Amniotic stem cell (primary cell): ENCODE results near the gene FMNL2.

Source experiments
- DNase-seq: peaks from one replicate; lab custom pipeline; 2025; lab: John Stamatoyannopoulos, UW

Gene FMNL2

DNA sequence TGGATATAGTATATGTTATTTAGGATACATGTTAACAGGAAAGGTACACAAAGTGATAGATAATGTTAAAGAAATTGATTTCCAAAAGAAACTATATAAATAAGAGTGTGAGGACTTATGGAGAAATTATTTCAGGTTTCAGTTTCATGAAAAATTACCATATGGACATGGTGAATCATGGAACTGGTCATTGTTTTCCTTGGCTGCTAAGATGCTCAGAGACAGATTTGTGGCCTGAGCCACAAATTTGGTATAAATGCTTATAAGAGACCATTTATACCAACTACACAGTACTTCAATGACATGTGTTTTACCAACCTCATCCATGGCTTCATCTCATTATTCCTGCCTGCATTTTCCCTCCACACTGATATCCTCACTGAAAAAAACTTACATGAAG is 188.1 kb downstream of the FMNL2 start:
- DNase-seq, result no peak

DNA sequence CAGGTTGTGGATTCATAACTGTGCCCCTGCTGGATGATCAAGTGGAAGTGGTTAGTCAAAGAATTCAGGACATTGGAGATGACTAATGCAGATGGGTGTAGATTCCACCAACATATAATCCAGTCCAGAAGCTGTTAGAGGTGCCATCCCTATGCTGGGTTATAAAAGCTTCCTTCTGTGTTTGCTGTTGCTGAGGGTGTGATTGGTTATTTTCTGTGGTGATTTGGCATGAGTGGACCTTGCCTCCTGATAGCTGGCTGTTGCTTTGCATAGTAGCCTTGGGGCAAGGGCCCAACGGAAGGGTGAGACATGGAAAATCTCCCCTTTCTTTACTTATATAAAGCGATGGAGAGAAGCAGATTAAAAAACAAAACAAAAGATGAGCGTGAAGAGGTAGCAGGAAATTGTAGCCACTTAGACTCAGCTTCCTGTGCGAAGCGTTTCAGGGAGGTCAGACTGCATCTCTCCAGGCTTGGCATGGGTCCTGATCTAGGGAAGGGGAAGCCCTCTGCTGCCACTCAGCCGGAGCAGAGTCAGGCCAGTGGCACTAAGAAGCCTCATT is 190.4 kb downstream of the FMNL2 start:
- no peak for DNase-seq

DNA sequence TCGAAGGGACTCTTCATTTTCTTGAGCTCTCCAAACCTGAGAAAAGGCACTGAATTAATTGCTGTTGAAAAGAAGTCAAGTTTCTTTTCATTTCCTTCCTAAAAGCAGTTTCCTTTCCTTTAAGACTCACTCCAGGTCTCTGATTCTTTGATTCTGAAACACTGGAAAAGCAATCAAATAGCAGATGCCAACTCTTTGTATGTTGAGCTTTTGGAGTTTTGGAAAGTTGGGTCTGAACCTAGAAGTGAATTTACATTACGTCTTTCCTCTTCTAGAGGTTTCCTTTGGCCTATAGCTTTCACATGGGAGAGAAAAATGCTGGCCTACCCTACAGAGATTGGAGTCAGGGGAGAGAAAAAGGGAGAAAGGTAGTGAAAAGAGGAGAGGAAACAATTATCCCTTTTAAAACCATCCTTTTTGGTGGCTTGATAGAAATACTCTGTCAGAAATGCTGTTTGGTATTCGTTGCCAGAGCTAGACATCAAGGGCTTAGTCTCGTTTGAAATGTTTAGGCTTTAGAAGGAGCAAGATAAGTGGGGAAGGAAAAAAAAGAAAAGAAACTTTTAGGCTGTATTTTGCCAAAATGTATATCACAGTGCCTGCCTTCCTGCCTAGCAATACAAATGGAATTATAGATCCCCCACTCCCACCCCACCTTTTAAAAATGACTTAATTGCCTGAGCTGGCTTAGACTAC is 194.6 kb downstream of the FMNL2 start:
- no peak for DNase-seq

DNA sequence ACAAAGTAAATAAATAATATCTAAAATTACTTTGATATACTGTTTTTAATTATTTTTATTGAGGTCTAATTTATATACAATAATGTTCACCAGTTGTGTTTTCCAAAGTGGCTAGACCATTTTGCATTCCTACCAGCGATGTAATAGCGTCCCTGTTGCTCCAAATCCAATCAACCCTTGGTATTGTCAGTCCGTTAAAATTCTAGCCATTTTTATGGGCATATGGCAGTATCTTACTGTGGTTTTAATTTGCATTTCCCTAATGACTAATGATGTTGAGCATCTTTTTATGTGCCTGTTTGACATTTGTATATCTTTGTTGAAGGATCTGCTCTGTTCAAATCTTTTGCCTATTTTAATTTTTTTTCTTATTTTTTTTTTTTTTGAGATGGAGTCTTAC is 197.3 kb downstream of the FMNL2 start:
- no peak for DNase-seq

DNA sequence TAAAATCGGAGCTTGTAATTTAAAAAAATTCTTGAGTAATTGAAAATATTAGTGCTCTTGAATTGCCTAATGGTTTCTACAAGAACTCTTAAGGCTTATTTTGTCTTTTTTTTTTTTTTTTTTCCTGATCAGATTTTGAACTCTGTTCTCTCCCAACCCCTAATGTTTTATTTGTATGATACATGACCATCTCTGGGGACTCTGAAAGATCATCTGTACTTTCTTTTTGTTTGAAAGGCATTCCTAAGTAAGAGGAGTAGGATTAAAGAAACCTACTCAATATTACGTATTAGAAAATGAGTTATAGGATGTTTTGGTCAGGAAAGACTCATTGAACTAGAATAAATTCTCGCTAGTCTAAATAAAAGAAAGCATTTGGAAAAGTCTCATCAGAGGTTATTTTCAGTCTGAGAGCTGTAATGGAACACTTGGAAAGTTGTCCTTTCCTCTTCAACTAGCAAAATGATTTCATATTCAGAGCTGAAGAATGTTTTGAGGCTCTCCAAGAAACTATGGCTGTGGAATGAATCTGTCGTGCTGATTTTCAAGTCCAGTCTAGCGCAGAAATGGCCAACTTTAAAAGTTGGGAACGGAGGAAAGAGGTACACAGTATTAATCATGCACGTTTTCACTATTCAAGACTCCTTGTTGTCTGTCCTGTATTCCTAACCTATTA is 199.6 kb downstream of the FMNL2 start:
- no peak for DNase-seq

DNA sequence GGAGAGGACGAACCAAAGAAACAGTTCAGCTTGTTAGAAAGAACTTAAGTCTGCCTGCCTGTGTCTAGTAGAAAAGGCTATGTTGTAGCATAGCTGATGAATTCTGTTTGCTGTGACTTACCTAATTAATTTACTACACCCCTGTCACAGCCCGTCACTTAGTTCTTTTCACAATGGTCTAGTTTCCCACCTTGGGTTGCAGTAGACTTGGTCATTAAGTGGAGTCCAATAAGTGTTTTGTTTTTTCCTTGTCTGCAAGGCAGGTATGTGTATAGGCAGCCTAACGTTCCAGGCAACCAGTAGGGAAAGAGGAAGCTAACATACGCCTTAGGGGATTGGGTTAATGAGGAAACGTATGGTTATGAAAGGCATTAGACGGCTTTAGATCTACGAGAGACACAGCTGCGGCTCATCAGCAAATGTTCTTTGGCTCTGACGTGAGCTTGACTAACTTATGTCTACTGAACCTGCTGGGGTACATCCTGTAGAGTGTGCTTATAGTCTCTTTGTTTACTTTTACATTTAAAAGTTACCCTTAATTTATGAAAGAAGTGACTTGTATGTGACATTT is 202.2 kb downstream of the FMNL2 start:
- no peak for DNase-seq

DNA sequence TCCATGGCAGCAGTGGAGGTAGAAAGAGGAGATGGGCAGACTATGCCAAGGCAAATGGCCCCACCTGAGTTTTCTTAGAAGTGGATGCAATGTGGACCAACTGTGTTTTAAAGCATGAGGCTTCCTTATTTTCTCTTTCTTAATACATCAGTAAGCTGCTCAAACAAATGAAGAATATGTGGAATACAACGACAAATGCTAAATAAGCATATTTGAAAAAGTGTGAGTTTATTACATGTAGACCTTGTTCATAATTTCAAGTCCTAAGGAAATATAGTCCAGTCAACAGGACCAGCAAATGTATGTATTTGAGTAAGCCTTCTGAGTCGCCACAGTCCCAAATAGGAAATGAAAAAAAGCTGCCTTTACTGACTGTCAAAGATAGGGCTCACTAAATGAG is 204.4 kb downstream of the FMNL2 start:
- no peak for DNase-seq

DNA sequence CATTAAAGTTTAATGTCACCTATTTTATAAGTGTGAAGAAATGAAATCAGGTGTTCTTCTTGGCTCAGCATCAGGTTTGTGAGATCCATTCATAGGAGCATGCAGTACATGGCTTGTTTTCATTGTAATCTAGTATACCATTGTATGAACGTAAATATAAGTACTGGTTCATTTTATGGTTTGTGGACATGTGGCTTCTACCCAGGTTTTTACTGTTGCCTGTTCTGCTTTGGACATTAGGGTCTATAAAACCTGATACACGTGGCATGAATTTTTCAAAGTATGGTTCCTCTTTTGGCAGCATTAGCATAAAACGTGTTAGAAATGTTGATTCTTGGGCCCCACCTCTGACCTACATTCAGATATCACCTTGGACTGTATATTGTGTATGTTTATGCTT is 206.7 kb downstream of the FMNL2 start:
- DNase-seq, result no peak

DNA sequence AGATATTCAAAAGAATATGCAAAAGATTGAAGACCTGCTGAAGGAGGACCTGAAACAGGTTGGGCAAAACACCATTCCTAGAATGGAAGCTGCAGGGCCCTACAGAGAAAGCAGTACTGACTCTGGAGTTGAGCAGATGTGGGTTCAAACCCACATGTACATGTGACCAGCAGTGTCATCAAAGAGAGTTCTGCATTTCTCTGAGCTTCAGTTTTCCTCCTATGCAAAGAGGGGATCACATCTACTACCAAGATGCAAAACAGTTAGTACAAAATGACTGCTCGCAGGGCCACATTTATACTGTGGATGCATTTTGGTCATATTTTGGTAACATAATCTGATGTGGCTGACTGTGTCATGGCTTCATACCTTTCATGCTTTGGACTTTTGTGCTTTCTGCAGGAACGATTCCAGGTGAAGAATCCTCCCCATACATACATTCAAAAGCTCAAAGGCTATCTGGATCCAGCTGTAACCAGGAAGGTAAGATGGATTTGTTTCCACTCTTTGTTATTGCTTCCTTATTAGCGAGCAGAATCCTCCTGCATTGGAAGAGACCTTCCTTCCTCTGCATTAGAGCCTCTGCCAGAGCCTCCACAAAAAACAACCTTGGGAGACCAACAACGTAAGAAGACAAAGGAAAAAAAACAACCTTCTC is 207.5 kb downstream of the FMNL2 start:
- no peak for DNase-seq

DNA sequence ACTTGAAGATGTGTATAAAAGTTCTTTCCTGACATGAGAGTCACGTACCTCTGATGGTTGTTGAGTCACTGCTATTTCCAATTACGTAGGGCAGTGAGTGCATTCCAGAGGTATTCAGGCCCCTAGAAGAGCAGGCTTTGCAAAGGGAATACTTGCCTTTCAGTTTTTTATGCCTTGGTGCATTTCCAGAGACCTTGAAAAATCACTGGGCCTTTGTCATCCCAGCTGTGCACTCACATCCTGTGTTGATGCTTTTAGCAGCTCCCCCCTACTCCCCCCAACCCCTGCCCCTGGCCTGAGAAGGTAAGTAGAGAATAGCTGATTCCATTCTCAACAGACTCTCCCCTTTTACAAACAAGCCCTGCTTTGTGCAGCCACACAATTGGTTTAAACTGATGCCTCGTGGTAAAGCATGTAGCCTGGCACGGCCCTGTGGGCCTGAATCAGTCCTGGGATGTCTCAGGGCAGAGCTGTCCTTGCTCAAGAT is 208.1 kb downstream of the FMNL2 start:
- peak; percentile 83 for DNase-seq

DNA sequence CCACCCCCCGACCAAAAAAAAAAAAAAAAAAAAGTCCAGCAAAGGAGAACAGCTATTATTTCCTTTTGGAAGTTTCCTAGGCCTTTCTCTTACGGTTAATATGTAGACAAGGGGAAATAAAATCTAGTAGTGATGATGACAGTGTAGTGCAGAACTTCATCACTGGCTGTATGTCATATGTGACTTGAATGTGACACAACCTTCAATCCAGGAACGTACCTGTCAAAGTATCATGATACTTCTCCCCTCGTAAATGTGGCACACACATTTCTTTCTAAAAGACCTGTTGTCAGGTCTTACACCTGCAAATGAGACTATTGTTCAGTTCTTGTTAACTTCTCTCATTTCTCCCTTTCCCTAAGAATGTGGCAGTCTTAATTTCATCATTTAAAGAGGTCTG is 208.7 kb downstream of the FMNL2 start:
- DNase-seq, result no peak

DNA sequence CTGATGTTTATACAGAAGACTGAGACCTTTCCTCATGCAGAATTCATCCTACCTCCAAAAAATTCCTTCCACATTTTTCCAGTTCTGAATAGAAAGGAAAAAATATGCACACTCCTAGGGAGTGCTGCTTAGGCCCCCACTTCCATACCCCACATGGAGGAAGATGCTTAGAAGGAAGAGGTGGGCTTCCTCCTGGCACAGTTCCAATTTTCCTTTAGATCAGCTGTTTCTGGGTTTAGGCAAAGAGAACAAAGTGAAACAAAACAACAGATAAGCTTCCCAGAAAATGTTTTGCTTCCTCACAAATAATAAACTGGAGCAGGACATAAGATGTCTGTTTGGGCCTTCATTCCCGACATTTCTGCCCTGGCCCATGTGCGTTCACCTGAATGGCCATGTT is 209.7 kb downstream of the FMNL2 start:
- no peak for DNase-seq

DNA sequence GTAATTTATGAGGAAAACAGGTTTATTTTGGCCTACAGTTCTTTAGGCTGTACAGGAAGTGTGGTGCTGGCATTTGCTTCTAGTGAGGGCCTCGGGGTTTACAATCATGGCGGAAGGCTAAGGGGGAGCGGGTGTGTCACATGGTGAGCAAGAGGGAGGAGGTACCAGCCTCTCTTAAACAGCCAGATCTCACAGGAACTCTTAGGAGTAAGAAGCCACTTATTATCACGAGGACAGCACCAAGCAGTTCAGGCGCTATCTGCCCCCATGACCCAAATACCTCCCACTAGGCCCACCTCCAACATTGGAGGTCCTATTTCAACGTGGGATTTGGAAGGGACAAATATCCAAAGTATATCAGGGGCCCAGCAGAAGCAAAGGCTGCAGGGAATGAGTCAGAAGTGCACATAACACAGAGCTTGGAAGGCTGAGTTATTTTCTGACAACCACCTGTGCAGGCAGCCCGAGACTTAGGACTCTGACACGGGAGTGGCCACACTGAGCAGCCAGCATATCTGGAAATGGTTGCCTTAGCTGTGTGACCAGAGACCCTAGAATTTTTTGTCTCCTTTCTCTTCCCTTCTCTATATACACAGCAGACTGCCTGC is 211.4 kb downstream of the FMNL2 start:
- DNase-seq, result no peak

DNA sequence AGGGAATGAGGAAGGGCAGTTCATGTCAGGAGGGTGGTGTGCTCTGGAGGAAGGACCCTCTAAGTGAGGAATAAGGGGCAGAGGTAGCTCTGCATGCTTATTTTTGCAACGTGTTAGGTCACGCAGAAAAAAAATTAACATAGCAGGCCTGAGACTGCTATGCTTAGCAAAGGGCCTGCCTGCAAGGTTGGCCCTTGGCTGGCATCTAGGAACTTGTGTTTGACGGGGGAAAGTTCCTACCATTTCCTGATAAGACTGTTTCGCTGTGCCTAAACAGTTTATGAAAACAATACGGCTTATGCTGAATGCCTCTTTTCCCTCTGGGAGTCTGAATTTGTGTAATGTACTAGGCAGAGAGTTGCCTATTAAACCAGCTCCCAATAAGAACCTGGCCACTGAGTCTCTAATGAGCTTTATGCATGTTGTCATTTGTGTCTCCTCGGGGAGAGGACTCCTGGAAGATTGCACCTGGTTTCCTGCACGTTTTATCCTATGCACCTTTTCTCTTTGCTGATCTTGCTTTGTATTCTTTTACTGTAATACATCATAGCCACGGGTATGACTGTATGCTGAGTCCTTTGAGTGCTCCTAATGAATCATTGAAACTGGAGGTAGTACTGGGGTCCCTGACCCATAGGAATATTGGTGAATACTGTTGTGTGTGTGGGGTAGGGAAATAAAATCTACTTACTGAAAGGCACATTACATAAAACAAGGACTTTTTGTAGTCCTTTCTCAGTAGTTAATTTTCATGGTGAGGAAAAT is 213.3 kb downstream of the FMNL2 start:
- DNase-seq, result no peak

DNA sequence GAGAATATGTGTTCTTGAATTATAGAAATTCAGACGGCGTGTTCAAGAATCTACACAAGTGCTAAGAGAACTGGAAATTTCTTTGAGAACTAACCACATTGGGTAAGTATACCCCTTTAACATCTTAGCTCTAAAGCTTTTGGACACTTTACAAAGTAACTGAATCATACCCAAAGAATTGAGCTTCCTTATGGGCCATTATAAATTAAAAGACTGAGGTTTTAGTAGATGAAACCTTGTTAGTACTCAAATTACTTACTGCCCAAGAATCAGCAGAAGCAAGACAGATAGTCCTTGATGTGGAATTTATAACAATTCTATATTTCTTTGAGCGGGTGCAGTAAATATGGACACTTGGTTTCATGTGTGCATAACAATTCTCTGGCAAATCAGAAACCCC is 214.0 kb downstream of the FMNL2 start:
- DNase-seq, result no peak

DNA sequence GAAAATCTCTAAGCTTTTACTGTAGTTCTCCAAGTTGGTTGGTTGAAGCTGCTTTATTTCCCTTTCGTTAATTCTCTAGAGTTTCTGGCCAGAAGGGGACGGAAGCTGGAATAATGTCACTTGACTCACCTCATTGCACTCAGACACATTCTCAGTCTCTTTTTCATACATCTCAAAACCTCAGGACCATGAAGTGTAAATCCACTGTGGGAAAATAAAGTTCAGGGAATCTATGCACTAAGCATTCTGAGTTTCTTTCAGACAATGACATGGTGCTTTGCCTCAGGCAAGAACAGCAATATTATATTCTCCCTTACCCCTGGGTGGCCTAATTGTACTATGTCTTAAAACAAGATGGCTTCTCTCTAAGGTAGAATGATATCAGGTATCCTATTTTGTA is 214.4 kb downstream of the FMNL2 start:
- no peak for DNase-seq

DNA sequence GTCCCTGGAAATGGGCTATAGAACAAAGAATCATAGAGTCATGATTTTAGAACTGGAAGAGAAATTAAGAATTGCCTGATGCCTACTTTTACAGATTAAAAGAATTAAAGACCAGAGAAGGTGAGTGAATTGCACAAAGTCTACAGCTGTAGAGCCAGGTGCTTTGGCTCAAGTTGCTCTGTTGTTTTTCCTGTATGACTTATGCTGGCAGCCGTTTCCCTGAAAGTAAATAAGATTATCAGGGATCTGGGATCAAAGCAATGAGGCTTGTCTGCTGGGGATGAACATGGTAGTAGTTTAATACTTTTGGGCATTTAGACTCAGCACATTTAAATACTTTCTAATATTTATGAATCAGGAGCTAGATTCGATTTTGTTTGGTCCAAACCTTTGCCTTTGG is 215.4 kb downstream of the FMNL2 start:
- no peak for DNase-seq

DNA sequence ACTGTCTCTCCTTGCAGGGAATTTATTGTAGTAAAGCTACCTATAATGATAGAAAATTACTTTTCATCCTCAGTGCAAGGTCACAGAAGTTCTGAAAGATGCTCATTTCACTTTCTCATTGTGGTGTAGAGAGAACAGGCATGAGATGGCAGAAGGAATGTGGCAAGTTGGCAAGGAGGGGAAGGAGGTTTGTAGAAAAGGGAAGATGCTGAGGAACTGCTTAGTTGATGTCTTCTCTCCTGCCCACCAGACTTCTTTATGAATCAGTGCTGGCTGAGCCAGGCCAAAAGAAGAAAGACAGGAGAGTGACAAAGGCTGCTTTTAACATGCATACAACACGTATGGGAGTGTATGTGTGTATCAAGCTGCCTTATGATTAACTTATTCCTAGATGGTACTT is 217.9 kb downstream of the FMNL2 start:
- no peak for DNase-seq

DNA sequence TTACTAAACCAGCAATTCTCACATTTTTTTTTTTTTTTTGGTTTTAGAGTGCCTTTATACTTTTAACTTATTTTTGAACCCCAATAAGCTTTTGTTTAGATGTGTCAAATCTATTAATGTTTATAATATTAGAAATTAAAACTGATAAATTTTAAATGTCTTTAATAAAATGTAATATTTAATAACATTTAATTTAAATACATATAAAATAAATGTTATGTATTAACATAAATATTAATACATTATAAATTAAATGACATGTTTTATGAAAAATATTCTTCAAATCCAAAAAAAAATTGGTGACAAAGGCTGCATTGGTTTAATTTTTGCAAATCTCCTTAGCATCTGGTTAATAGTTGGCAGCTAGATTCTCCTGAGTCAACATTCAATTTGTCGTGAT is 218.5 kb downstream of the FMNL2 start:
- DNase-seq, result no peak

DNA sequence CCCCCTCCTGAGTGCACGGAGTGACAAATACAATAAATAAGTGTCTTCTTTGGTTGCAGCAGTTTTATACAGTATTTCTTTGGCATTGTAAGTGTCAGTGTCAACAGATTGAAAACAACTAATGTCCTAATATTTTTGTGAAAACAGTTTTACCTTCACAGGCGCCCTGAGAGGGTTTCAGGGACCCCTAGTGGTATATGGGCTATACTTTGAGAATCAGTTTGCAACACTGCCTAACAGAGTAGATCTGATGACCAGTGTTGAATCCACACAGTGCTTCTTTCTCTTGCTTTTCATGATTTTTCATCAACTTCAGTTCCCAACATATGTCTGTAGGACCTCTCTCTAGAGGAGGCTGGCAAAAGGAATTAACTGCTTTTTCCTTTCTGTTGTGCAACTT is 220.1 kb downstream of the FMNL2 start:
- DNase-seq, result no peak

DNA sequence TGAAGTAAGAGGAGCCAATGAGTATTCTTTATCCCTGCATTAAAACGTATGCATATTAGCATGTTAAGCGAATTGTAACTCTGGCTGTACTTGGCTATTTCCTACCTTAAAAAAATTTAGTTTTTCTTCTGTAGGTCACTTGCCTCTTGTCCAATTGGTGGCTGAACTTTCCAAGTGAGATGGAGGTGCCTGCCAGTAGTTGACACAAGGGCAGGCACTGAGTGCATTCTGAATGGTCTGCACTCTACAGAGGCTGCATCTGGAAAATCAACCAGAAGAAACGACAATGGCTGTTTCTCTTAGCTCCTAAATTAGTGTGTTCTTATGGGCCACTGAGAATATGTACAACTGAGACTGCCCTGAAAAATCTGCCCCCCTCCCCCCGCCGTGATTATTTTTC is 221.5 kb downstream of the FMNL2 start:
- no peak for DNase-seq
